Measurements from ENCODE around the gene GCN1.

DNA sequence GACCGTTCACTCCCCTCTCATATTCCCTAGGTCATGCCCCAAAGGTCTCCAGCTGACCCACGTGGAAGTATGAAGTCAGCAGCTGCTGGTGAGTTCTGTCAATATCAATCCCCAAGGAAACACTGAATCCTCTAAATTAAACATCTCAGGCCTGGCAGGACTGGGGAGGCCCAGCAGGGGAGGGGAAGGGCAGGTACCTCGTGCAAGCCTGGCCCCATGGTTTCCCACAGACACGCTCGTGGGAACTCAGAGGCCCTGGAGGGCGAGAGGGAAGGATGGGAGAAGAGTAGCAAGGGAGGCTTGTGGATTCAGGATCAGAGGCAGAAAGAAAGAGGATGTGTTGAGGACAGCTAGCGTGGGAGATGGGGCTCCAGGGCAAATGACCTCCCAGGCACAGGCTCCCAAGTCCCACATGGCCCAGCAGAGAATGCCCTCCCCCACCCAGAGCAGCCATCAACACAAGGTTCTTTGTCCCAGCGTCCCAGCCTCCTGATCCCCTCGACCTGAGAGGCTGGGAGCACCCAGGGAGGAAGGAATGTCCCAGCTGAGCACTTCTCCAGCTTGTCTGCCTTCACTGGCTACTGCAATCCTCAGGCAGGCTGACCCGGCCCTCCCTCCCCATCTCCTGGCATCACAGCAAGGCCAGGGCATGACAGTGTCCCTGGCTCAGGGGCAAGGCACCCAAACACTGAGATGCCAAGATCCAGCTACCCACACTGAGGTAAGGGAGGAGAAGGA is 26.5 kb upstream of the GCN1 start:
- TF ChIP-seq EZH2phosphoT487 (IDR thresholded peaks at IDR 0.05; ENCODE audit: low read depth): no peak
- TF ChIP-seq, protein P1, sequence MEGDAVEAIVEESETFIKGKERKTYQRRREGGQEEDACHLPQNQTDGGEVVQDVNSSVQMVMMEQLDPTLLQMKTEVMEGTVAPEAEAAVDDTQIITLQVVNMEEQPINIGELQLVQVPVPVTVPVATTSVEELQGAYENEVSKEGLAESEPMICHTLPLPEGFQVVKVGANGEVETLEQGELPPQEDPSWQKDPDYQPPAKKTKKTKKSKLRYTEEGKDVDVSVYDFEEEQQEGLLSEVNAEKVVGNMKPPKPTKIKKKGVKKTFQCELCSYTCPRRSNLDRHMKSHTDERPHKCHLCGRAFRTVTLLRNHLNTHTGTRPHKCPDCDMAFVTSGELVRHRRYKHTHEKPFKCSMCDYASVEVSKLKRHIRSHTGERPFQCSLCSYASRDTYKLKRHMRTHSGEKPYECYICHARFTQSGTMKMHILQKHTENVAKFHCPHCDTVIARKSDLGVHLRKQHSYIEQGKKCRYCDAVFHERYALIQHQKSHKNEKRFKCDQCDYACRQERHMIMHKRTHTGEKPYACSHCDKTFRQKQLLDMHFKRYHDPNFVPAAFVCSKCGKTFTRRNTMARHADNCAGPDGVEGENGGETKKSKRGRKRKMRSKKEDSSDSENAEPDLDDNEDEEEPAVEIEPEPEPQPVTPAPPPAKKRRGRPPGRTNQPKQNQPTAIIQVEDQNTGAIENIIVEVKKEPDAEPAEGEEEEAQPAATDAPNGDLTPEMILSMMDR (IDR thresholded peaks at IDR 0.05; ENCODE audit: low read depth, low read length): no peak

Data from OCI-LY3 (cell line).